Measurements from ENCODE around the gene DMD. TPM values are rescaled to one million over a fixed set of nuclear protein-coding genes. Genes with fewer than 3 reads are reported as not detected.
"Not testable (repeated sequence)": the region's sequence is repeated elsewhere in the genome, so short reads cannot be mapped to it uniquely, and the experiment has no call there.

Gene DMD
- total RNA-seq, 2 experiments from 2014 or later: 0.85 to 1.8 TPM

GRCh38 chrX:32024072-32024471 lies 1187.3 kb downstream of the DMD start:
- intact Hi-C loops (cut with DNase I, micrococcal nuclease): no loop called here
- H3K27me3 Mint-ChIP-seq: no peaks in the 10 kb centered on the region
- H3K9me3 Mint-ChIP-seq (ENCODE audit: low read depth): peaks cover 7% of the 10 kb centered on the region
- ChIA-PET POLR2A (no interaction called here), CTCF (no interaction called here)
- H3K27ac Mint-ChIP-seq: no peak overlapping the region
- no peaks in the 10 kb centered on the region for H3K36me3 Mint-ChIP-seq (ENCODE audit: low read depth)
- H3K4me1 Mint-ChIP-seq: no peaks in the 10 kb centered on the region
- H3K4me3 Mint-ChIP-seq: no peak overlapping the region
- no peak for ATAC-seq
- no peak for DNase-seq

GRCh38 chrX:32016195-32016594 lies 1195.2 kb downstream of the DMD start:
- Mint-ChIP-seq H3K4me1 (no peaks in the 10 kb centered on the region), H3K27me3 (no peaks in the 10 kb centered on the region), H3K9me3 (ENCODE audit: low read depth) (no peaks in the 10 kb centered on the region), H3K27ac (no peak overlapping the region), H3K36me3 (ENCODE audit: low read depth) (no peaks in the 10 kb centered on the region), H3K4me3 (no peak overlapping the region)
- CTCF ChIA-PET: no interaction called here
- POLR2A ChIA-PET: no interaction called here
- ATAC-seq (no peak), DNase-seq (no peak)
- intact Hi-C loops (cut with DNase I, micrococcal nuclease): no loop called here

- CTCF ChIA-PET: interaction anchor here (0.6 kb wide), 1 partner anchor 263 kb away, joined by 3 read pairs; no protein-coding TSS in a partner anchor
Measured at GRCh38 chrX:32010948-32011347, 1200.4 kb downstream of the DMD start.

GRCh38 chrX:32010212-32010611 lies 1201.1 kb downstream of the DMD start:
- intact Hi-C loops (cut with DNase I, micrococcal nuclease): no loop called here
- Mint-ChIP-seq H3K27me3 (no peaks in the 10 kb centered on the region), H3K36me3 (ENCODE audit: low read depth) (no peaks in the 10 kb centered on the region), H3K4me1 (no peaks in the 10 kb centered on the region), H3K27ac (no peak overlapping the region), H3K9me3 (ENCODE audit: low read depth) (peaks cover 3% of the 10 kb centered on the region), H3K4me3 (no peak overlapping the region)
- DNase-seq (no peak), ATAC-seq (no peak)
- ChIA-PET POLR2A (no interaction called here), CTCF (no interaction called here)

More at GRCh38 chrX:32010948-32011347, 1200.4 kb downstream of the DMD start:
- POLR2A ChIA-PET: no interaction called here
- no peaks in the 10 kb centered on the region for H3K27me3 Mint-ChIP-seq
- no peaks in the 10 kb centered on the region for H3K4me1 Mint-ChIP-seq
- peaks cover 3% of the 10 kb centered on the region for H3K9me3 Mint-ChIP-seq (ENCODE audit: low read depth)
- no peak for DNase-seq
- no peak overlapping the region for H3K4me3 Mint-ChIP-seq
- H3K36me3 Mint-ChIP-seq (ENCODE audit: low read depth): no peaks in the 10 kb centered on the region
- no peak overlapping the region for H3K27ac Mint-ChIP-seq
- intact Hi-C loops (cut with DNase I, micrococcal nuclease): no loop called here
- ATAC-seq: no peak

- DNase-seq: no peak
- no peaks in the 10 kb centered on the region for H3K4me1 Mint-ChIP-seq
- ChIA-PET CTCF (no interaction called here), POLR2A (no interaction called here)
- no peaks in the 10 kb centered on the region for H3K27me3 Mint-ChIP-seq
- intact Hi-C loops (cut with DNase I, micrococcal nuclease): no loop called here
- H3K9me3 Mint-ChIP-seq (ENCODE audit: low read depth): no peaks in the 10 kb centered on the region
- H3K27ac Mint-ChIP-seq: no peak overlapping the region
- no peaks in the 10 kb centered on the region for H3K36me3 Mint-ChIP-seq (ENCODE audit: low read depth)
- no peak overlapping the region for H3K4me3 Mint-ChIP-seq
- no peak for ATAC-seq
Measured at GRCh38 chrX:31993637-31994036, 1217.7 kb downstream of the DMD start.

- no peak overlapping the region for H3K27ac Mint-ChIP-seq
- DNase-seq (no peak), ATAC-seq (no peak)
- H3K27me3 Mint-ChIP-seq: no peaks in the 10 kb centered on the region
- ChIA-PET CTCF (no interaction called here), POLR2A (no interaction called here)
- no peaks in the 10 kb centered on the region for H3K4me1 Mint-ChIP-seq
- intact Hi-C loops (cut with DNase I, micrococcal nuclease): no loop called here
- H3K9me3 Mint-ChIP-seq (ENCODE audit: low read depth): peaks cover 3% of the 10 kb centered on the region
- H3K36me3 Mint-ChIP-seq (ENCODE audit: low read depth): no peaks in the 10 kb centered on the region
- H3K4me3 Mint-ChIP-seq: no peak overlapping the region
Measured at GRCh38 chrX:31988975-31989374, 1222.4 kb downstream of the DMD start.

GRCh38 chrX:31981546-31982062 lies 1229.7 kb downstream of the DMD start:
- intact Hi-C loops (cut with DNase I, micrococcal nuclease): no loop called here
- Mint-ChIP-seq H3K36me3 (ENCODE audit: low read depth) (no peaks in the 10 kb centered on the region), H3K4me1 (no peaks in the 10 kb centered on the region), H3K27ac (no peak overlapping the region), H3K27me3 (no peaks in the 10 kb centered on the region), H3K4me3 (no peak overlapping the region), H3K9me3 (ENCODE audit: low read depth) (peaks cover 1% of the 10 kb centered on the region)
- POLR2A ChIA-PET: no interaction called here
- DNase-seq: no peak
- CTCF ChIA-PET: no interaction called here
- ATAC-seq: no peak

- no peaks in the 10 kb centered on the region for H3K4me1 Mint-ChIP-seq
- no peak overlapping the region for H3K27ac Mint-ChIP-seq
- intact Hi-C loops (cut with DNase I, micrococcal nuclease): no loop called here
- no peaks in the 10 kb centered on the region for H3K9me3 Mint-ChIP-seq (ENCODE audit: low read depth)
- ChIA-PET POLR2A (no interaction called here), CTCF (no interaction called here)
- H3K36me3 Mint-ChIP-seq (ENCODE audit: low read depth): no peaks in the 10 kb centered on the region
- DNase-seq: no peak
- H3K4me3 Mint-ChIP-seq: no peak overlapping the region
- no peak for ATAC-seq
- no peaks in the 10 kb centered on the region for H3K27me3 Mint-ChIP-seq
Measured at GRCh38 chrX:31969714-31970113, 1241.6 kb downstream of the DMD start.

GRCh38 chrX:31962256-31962655 lies 1249.1 kb downstream of the DMD start:
- H3K36me3 Mint-ChIP-seq (ENCODE audit: low read depth): no peaks in the 10 kb centered on the region
- ChIA-PET POLR2A (no interaction called here), CTCF (no interaction called here)
- peaks cover 6% of the 10 kb centered on the region for H3K9me3 Mint-ChIP-seq (ENCODE audit: low read depth)
- DNase-seq (no peak), ATAC-seq (no peak)
- intact Hi-C loops (cut with DNase I, micrococcal nuclease): no loop called here
- no peak overlapping the region for H3K4me3 Mint-ChIP-seq
- H3K27me3 Mint-ChIP-seq: no peaks in the 10 kb centered on the region
- H3K27ac Mint-ChIP-seq: no peak overlapping the region
- H3K4me1 Mint-ChIP-seq: no peaks in the 10 kb centered on the region

GRCh38 chrX:31934842-31935370 lies 1276.4 kb downstream of the DMD start:
- Mint-ChIP-seq H3K4me3 (no peak overlapping the region), H3K27me3 (no peaks in the 10 kb centered on the region), H3K4me1 (no peaks in the 10 kb centered on the region), H3K36me3 (ENCODE audit: low read depth) (no peaks in the 10 kb centered on the region), H3K9me3 (ENCODE audit: low read depth) (peaks cover 2% of the 10 kb centered on the region), H3K27ac (no peak overlapping the region)
- DNase-seq (no peak), ATAC-seq (no peak)
- intact Hi-C loops (cut with DNase I, micrococcal nuclease): no loop called here
- ChIA-PET POLR2A (no interaction called here), CTCF (no interaction called here)

- intact Hi-C loops (cut with DNase I, micrococcal nuclease): no loop called here
- H3K36me3 Mint-ChIP-seq (ENCODE audit: low read depth): no peaks in the 10 kb centered on the region
- peaks cover 2% of the 10 kb centered on the region for H3K9me3 Mint-ChIP-seq (ENCODE audit: low read depth)
- DNase-seq (no peak), ATAC-seq (no peak)
- no peaks in the 10 kb centered on the region for H3K4me1 Mint-ChIP-seq
- POLR2A ChIA-PET: no interaction called here
- CTCF ChIA-PET: no interaction called here
- H3K27ac Mint-ChIP-seq: no peak overlapping the region
- no peak overlapping the region for H3K4me3 Mint-ChIP-seq
- no peaks in the 10 kb centered on the region for H3K27me3 Mint-ChIP-seq
Measured at GRCh38 chrX:31934015-31934414, 1277.3 kb downstream of the DMD start.

- Mint-ChIP-seq H3K27me3 (no peaks in the 10 kb centered on the region), H3K4me3 (no peak overlapping the region), H3K4me1 (no peaks in the 10 kb centered on the region), H3K9me3 (ENCODE audit: low read depth) (no peaks in the 10 kb centered on the region), H3K27ac (no peak overlapping the region), H3K36me3 (ENCODE audit: low read depth) (no peaks in the 10 kb centered on the region)
- CTCF ChIA-PET: no interaction called here
- POLR2A ChIA-PET: no interaction called here
- no peak for ATAC-seq
- intact Hi-C loops (cut with DNase I, micrococcal nuclease): no loop called here
- no peak for DNase-seq
Measured at GRCh38 chrX:31932769-31933168, 1278.6 kb downstream of the DMD start.

- H3K4me3 Mint-ChIP-seq; H3K27ac Mint-ChIP-seq; H3K27me3 Mint-ChIP-seq; H3K9me3 Mint-ChIP-seq (ENCODE audit: low read depth); POLR2A ChIA-PET; H3K36me3 Mint-ChIP-seq (ENCODE audit: low read depth); intact Hi-C loops (cut with DNase I, micrococcal nuclease); DNase-seq; ATAC-seq; H3K4me1 Mint-ChIP-seq; CTCF ChIA-PET: not testable (repeated sequence)
Measured at GRCh38 chrX:31932320-31932719, 1279.0 kb downstream of the DMD start.
